Endothelial cell of umbilical vein (primary cell): ENCODE results near the gene ARHGEF17. TPM values are rescaled to one million over a fixed set of nuclear protein-coding genes. Genes with fewer than 3 reads are reported as not detected.

Experiments
- BruUV-seq: library from RNA; stranded (reverse); fragments of 400-500 nt; replicated peaks from 2 replicates; lab custom pipeline; 2021; lab: Mats Ljungman, UMichigan
- CTCF ChIA-PET: fragments of 300-600, 350-600 bp; sonication (Branson Sonifier 250); formaldehyde crosslinking; loops from one replicate; lab custom pipeline; 2021; ENCODE audit warnings: antibody characterized with exemption, inconsistent platforms; lab: Charles Lee
- POLR2A ChIA-PET: fragments of 300-600, 350-600 bp; sonication (Branson Sonifier 250); formaldehyde crosslinking; loops from one replicate; lab custom pipeline; 2021; ENCODE audit warnings: antibody characterized with exemption, inconsistent platforms; lab: Charles Lee
- DNase-seq: peaks from one replicate; pipeline ENCODE4 v3.0.0-alpha.2; 2011; ENCODE audit warnings: low read depth, low spot score
- FAIRE-seq: peaks from 2 replicates; lab custom pipeline; 2011; peaks lifted over from hg19 to GRCh38; lab: Jason Lieb, UNC
- H2AFZ ChIP-seq: 2 replicates; pipeline ENCODE4 v1.6.0; 2012; ENCODE audit warnings: low read depth, low read length, control low read depth, inconsistent platforms
- H3K27ac ChIP-seq: 2 replicates; pipeline ENCODE4 v1.5.1; 2011; ENCODE audit warnings: low read depth, mild to moderate bottlenecking, control low read depth, low read length, moderate library complexity; ENCODE audit not compliant: insufficient read depth
- H3K27me3 ChIP-seq, 2 experiments: 2 replicates each; pipeline versions ENCODE4 v1.6.0 to v1.6.1; 2011; ENCODE audit warnings: low read length in 2 of 2, mixed read lengths in 1 of 2; ENCODE audit not compliant: control insufficient read depth in 2 of 2, insufficient read depth in 2 of 2
- H3K36me3 ChIP-seq, 2 experiments: 2 replicates in 1 of 2; 3 replicates in 1 of 2; pipeline ENCODE4 v1.5.1; 2011; ENCODE audit warnings: low read length in 2 of 2, mild to moderate bottlenecking in 1 of 2, moderate library complexity in 1 of 2; ENCODE audit not compliant: control insufficient read depth in 2 of 2, insufficient read depth in 2 of 2; ENCODE audit errors: extremely low read depth in 1 of 2
- H3K4me1 ChIP-seq: 3 replicates; pipeline ENCODE4 v1.5.1; 2011; ENCODE audit warnings: mild to moderate bottlenecking, low read length; ENCODE audit not compliant: control insufficient read depth, insufficient read depth; ENCODE audit errors: extremely low read depth
- H3K4me2 ChIP-seq: 2 replicates; pipeline ENCODE4 v1.6.1; 2011; ENCODE audit warnings: low read length, control low read depth, mixed read lengths; ENCODE audit not compliant: insufficient read depth
- H3K4me3 ChIP-seq, 3 experiments: fragments of 200-600 bp in 1 of 3; sonication (generic), shearing (Covaris generic) in 1 of 3; replicated peaks in 1 of 3; 2 replicates each; pipeline ENCODE4 v1.5.1; 2011 to 2016; ENCODE audit warnings: control low read depth in 3 of 3, low read length in 3 of 3, mild to moderate bottlenecking in 2 of 3, inconsistent platforms in 1 of 3, low read depth in 1 of 3, moderate library complexity in 1 of 3; ENCODE audit not compliant: insufficient read depth in 1 of 3
- H3K79me2 ChIP-seq: 2 replicates; pipeline ENCODE4 v1.6.0; 2012; ENCODE audit warnings: low read length, inconsistent platforms; ENCODE audit not compliant: control insufficient read depth, insufficient read depth
- H3K9ac ChIP-seq: replicated peaks from 2 replicates; pipeline ENCODE3; 2011; ENCODE audit warnings: low read length, control low read depth; ENCODE audit not compliant: insufficient read depth; ENCODE audit errors: extremely low read depth
- H3K9me1 ChIP-seq: replicated peaks from 3 replicates; pipeline ENCODE4 v1.6.0; 2011; ENCODE audit warnings: mild to moderate bottlenecking, low read length; ENCODE audit not compliant: control insufficient read depth, insufficient read depth; ENCODE audit errors: extremely low read depth
- H3K9me3 ChIP-seq: replicated peaks from 2 replicates; pipeline ENCODE4 v1.5.1; 2012; ENCODE audit warnings: low read length, inconsistent platforms; ENCODE audit not compliant: control insufficient read depth, insufficient read depth
- H4K20me1 ChIP-seq: replicated peaks from 2 replicates; pipeline ENCODE3; 2011; ENCODE audit warnings: mild to moderate bottlenecking, low read length; ENCODE audit not compliant: control insufficient read depth, insufficient read depth; ENCODE audit errors: extremely low read depth
- EZH2 ChIP-seq: IDR thresholded peaks from 2 replicates; pipeline ENCODE4 v1.6.1; 2012; ENCODE audit warnings: borderline replicate concordance, low read depth, mild to moderate bottlenecking, moderate library complexity, low read length, inconsistent platforms; ENCODE audit not compliant: severe bottlenecking
- FOS ChIP-seq: IDR thresholded peaks from 2 replicates; pipeline ENCODE4 v1.6.1; 2011; ENCODE audit warnings: mild to moderate bottlenecking, low read length, moderate library complexity, borderline replicate concordance; ENCODE audit not compliant: insufficient read depth
- GATA2 ChIP-seq: IDR thresholded peaks from 2 replicates; pipeline ENCODE4 v1.7.0; 2011; ENCODE audit warnings: low read depth, mild to moderate bottlenecking, moderate library complexity, mixed read lengths, low read length; ENCODE audit not compliant: insufficient read length, insufficient read depth
- JUN ChIP-seq: IDR thresholded peaks from 2 replicates; pipeline ENCODE4 v1.6.1; 2011; ENCODE audit warnings: borderline replicate concordance, low read depth; ENCODE audit not compliant: insufficient read length, insufficient read depth
- MYC ChIP-seq: IDR thresholded peaks from one replicate; pipeline ENCODE4 v1.6.1; 2011; ENCODE audit warnings: mild to moderate bottlenecking, low read depth, low read length
- POLR2A ChIP-seq: IDR thresholded peaks from 2 replicates; pipeline ENCODE4 v1.6.1; 2012; ENCODE audit warnings: low read depth, mild to moderate bottlenecking, control low read depth, low read length
- dilution Hi-C: fragments of 300-500 bp; cut with MboI; formaldehyde crosslinking; loops from one replicate; pipeline ENCODE4 v1.15.0; 2019; ENCODE audit warnings: low sequenced_read_pairs; ENCODE audit not compliant: extremely low pct_ligation_motif_present
- intact Hi-C: fragments of 100-400 bp; cut with micrococcal nuclease; formaldehyde crosslinking; loops from one replicate; pipeline ENCODE4 v1.10.0; 2022
- polyA plus RNA-seq, 4 experiments: library from polyadenylated mRNA; depleted of rRNA in 3 of 4; stranded (reverse) in 3 of 4; unstranded in 1 of 4; fragments of >200 nt; gene quantifications; 2 replicates each; pipeline versions ENCODE4 v1.2.1 to v1.2.3, GENCODE V29; 2011 to 2012; ENCODE audit warnings: missing spikeins in 1 of 4
- total RNA-seq: library from RNA; stranded (reverse); gene quantifications from 2 replicates; pipeline ENCODE4 v1.2.3, GENCODE V29; 2021
- TF ChIP-seq, protein P1 (sequence below): IDR thresholded peaks from 2 replicates; pipeline ENCODE4 v1.6.1; 2011; ENCODE audit not compliant: insufficient read depth, insufficient read length

ARHGEF17 gene
- total and polyA plus RNA-seq, 2 donors (not counting 3 experiments of a cell fraction or from before 2014, with no cell fraction given): 74.9 to 89.9 TPM

DNA sequence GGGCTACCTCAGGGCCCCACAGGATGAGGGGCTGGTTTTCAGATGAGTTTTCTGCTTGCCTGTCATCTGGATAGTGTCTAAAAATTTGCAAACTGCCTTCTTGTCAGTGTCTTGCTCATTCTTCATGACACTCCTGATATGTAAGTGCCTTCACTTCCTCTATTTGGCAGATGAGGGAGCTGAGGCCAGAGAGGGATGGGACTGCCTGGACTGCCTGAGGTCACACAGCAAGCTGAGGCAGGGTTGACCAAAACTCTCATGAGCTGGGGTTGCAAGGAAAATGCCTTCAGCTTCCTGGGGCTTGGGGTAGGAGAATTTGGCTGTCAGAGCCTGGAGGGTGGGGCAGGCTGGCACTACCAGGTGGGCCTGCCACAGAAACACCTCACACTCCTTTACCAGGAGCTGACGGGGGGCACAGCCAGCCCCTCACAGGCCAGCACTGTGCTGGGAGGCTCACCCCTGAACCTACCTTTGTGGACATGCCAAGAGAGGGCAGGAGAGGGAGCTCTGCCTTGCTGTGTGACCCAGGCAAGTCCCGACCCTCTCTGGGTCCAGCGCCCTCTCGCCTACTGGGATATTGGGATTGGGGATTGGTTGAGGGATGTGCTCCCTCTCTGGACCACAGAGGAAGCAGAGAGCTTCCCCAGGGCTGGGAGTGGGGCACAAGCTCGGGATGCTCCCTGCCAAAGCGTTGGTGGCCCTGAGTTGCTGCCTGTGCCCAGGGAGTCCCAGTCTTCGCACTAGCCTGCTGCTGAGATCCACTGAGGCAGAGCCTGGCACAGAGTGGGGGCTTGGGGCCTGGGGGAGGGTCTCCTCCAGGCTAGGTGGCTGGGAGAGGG lies 37.8 kb upstream of the ARHGEF17 start:
- H3K9ac ChIP-seq: no peak overlapping the region
- no peak overlapping the region for H2AFZ ChIP-seq
- FAIRE-seq (no peak), DNase-seq (no peak)
- no peaks in the 10 kb centered on the region for H3K79me2 ChIP-seq
- no peaks in the 10 kb centered on the region for H3K36me3 ChIP-seq
- dilution Hi-C loops (no loop called here), intact Hi-C loops (no loop called here)
- no peaks in the 10 kb centered on the region for H3K9me3 ChIP-seq
- H3K4me3 ChIP-seq: no peak overlapping the region
- TF ChIP-seq GATA2 (no peak), MYC (no peak), EZH2 (no peak), FOS (no peak), POLR2A (no peak), JUN (no peak)
- TF ChIP-seq, protein P1, sequence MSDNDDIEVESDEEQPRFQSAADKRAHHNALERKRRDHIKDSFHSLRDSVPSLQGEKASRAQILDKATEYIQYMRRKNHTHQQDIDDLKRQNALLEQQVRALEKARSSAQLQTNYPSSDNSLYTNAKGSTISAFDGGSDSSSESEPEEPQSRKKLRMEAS: no peak
- H3K27ac ChIP-seq: no peak overlapping the region
- no peaks in the 10 kb centered on the region for H4K20me1 ChIP-seq
- no TSS peak for BruUV-seq
- ChIA-PET POLR2A (no interaction called here), CTCF (interaction anchor here (0.7 to 1.8 kb wide), 6 partner anchors 9 to 444 kb away, joined by 3 to 10 read pairs (median 3); no protein-coding TSS in a partner anchor)
- H3K4me1 ChIP-seq: no peaks in the 10 kb centered on the region
- H3K4me2 ChIP-seq: no peak overlapping the region
- H3K27me3 ChIP-seq: peaks cover 0 to 15% of the 10 kb centered on the region in 2 experiments
- H3K9me1 ChIP-seq: no peaks in the 10 kb centered on the region
